Measurements from ENCODE around the gene EMD.

The EMD gene

DNA sequence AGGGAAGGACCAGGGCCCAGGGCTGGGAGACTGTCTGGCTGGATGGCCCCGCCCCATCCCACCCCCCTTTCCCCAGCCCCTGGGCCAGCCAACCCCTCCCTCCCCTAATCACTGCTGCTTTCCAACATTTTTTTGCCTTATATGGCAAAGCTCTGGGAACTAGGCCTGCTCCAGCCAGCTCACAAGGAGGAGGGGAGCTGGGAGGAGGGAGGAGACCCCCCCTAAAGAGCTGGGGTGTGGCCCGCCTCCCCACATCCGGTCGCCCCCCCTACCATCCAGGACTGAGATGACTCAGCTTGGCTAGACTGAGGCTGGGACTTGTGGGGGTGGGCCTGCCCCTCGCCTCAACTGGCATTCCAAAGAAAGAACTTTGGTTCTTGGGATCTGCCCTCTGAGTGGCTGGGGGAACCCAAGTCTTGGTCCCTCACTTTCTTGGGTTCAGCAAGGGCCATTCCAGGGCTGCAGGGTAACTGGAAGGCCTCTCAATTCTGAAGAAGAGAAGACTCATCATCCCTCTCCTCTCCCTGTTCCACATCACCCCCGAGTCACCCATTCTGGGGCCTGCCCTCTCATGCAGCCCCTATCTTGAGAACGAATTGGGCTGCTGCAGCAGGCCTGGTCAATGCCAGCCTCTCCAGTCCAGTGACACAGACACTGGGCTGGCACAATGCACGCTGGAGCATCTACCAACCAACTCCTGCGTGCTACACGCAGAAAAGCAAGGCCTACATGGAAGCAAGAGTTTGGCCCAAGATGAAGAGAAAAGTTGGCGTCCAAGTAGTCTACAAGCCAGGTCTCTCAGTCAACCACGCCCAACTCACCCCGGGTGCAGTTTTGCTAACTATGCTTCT, 9.4 kb upstream of the EMD start:
- Histone ChIP-seq H3K27me3 (ENCODE audit: insufficient read depth, low read depth, severe bottlenecking) (peaks cover 4% of the 10 kb centered on the region), H3K36me3 (peaks cover 56% of the 10 kb centered on the region), H3K4me3 (ENCODE audit: low read depth, low read length) (peak overlapping the region; percentile 54), H3K9me3 (ENCODE audit: severe bottlenecking) (no peaks in the 10 kb centered on the region), H3K27ac (peak overlapping the region; percentile 70)
- DNase-seq: peak; percentile 83
- TF ChIP-seq, protein P1, sequence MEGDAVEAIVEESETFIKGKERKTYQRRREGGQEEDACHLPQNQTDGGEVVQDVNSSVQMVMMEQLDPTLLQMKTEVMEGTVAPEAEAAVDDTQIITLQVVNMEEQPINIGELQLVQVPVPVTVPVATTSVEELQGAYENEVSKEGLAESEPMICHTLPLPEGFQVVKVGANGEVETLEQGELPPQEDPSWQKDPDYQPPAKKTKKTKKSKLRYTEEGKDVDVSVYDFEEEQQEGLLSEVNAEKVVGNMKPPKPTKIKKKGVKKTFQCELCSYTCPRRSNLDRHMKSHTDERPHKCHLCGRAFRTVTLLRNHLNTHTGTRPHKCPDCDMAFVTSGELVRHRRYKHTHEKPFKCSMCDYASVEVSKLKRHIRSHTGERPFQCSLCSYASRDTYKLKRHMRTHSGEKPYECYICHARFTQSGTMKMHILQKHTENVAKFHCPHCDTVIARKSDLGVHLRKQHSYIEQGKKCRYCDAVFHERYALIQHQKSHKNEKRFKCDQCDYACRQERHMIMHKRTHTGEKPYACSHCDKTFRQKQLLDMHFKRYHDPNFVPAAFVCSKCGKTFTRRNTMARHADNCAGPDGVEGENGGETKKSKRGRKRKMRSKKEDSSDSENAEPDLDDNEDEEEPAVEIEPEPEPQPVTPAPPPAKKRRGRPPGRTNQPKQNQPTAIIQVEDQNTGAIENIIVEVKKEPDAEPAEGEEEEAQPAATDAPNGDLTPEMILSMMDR (IDR thresholded peaks at IDR 0.05; ENCODE audit: low read depth, low read length): no peak

DNA sequence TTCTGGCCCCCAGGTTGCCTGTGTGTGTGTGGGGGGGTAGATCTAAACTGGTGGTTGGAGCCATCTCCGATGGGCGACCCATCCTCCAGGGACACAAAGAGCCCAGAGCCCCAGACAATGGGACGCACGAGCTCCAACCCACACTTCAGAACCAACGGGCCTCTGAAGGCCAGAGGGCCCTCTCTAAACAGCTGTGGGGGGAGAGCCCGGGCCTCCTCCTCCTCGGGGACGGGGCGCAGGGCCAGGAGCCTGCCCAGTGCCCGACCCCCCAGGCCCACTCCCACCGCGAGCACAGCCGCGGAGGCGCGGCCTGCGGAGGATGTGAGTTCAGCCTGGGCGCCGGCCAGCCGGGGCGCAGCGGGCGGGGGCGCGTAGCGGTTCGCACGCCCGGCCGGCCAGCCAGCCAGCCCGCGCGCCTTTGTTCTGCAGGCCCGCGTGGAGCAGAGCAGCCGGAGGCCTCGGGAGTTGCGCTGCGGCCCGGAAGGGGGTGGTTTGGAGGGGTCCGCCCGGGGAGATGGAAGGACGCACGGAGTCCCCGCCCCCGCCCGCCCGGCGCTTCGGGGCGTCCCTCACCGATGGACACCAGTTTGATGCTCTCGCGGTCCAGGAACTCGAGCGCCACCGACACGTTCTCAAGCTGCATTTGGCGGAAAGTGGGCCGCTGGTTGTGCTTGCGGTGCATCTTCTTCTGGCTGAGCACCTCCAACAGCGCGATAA, 8.6 kb upstream of the EMD start:
- no peak for DNase-seq
- Histone ChIP-seq H3K4me3 (ENCODE audit: low read depth, low read length) (peak overlapping the region; percentile 54), H3K27ac (peak overlapping the region; percentile 70), H3K27me3 (ENCODE audit: insufficient read depth, low read depth, severe bottlenecking) (peaks cover 4% of the 10 kb centered on the region), H3K9me3 (ENCODE audit: severe bottlenecking) (no peaks in the 10 kb centered on the region), H3K36me3 (peaks cover 48% of the 10 kb centered on the region)
- TF ChIP-seq, protein P1 (IDR thresholded peaks at IDR 0.05; ENCODE audit: low read depth, low read length): no peak

DNA sequence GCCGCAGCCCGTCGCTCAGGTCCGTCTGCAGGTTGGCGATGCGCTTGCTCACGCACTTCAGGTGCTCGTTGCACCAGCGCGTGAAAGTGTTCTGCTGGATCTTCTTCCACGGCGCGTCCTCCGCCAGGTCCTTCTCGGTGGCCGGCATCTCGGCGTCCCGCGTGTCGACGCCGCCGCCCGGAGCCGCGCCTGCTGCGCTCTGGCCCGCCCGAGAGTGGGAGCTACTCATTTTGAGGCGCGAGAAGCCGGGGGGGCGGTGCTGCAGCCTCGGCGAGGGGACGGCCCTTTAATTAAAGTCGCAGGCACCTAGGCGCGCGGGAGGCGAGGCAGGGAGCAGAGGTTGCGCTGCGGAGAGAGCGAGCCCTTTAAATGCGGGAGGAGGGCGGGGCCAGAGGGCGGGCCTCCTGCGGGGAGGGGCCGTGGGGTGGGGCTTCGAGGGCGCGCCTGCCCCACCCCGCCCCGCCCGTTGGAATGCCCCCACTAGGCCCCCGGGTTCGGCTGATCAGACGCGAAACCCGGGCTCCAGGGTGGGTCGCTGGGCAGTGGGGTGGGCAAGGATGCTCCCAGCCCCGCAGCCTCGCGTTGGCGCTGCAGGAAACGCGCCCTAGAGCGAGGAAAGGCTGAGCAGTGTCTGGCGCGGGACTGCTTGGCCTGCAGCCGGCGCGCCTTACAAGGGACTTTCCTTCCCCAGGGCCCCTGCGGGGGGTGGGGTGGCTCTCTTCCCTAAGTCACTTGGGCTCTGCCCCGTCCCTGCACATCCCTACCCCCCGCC, 7.9 kb upstream of the EMD start:
- H3K36me3 ChIP-seq: peaks cover 40% of the 10 kb centered on the region
- H3K4me3 ChIP-seq (ENCODE audit: low read depth, low read length): peak overlapping the region; percentile 54
- H3K9me3 ChIP-seq (ENCODE audit: severe bottlenecking): no peaks in the 10 kb centered on the region
- TF ChIP-seq, protein P1 (IDR thresholded peaks at IDR 0.05; ENCODE audit: low read depth, low read length): no peak
- DNase-seq: peak; percentile 98
- H3K27me3 ChIP-seq (ENCODE audit: insufficient read depth, low read depth, severe bottlenecking): peaks cover 4% of the 10 kb centered on the region
- H3K27ac ChIP-seq: peak overlapping the region; percentile 70

DNA sequence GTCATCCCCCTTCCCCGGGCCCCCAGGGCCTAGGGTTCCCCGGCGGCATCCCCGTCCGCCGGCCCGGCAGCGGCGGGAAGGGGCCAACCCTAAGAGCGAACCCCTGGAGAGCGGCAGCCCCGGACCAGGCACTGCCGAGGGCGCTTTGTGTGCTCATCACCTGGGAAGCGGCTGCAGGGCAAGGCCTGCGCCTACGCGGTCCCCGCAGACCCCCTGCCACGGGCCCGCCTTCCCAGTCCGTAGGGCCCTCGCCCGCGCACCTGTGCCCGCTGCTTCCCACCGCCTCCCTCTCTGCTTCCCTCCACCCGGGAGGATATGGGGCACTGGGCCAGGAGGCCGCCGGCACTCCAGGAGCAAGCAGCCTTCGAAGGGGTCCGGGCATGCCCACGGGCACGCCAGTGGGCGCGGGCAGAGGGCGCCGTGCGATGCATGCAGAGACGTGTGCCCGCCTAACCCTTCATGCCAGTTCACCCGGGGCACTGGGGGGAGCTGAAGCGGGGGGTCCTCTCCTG, 7.2 kb upstream of the EMD start:
- H3K36me3 ChIP-seq: peaks cover 34% of the 10 kb centered on the region
- TF ChIP-seq, protein P1 (IDR thresholded peaks at IDR 0.05; ENCODE audit: low read depth, low read length): no peak
- H3K27ac ChIP-seq: no peak overlapping the region
- peaks cover 4% of the 10 kb centered on the region for H3K27me3 ChIP-seq (ENCODE audit: insufficient read depth, low read depth, severe bottlenecking)
- no peaks in the 10 kb centered on the region for H3K9me3 ChIP-seq (ENCODE audit: severe bottlenecking)
- H3K4me3 ChIP-seq (ENCODE audit: low read depth, low read length): no peak overlapping the region
- DNase-seq: no peak

DNA sequence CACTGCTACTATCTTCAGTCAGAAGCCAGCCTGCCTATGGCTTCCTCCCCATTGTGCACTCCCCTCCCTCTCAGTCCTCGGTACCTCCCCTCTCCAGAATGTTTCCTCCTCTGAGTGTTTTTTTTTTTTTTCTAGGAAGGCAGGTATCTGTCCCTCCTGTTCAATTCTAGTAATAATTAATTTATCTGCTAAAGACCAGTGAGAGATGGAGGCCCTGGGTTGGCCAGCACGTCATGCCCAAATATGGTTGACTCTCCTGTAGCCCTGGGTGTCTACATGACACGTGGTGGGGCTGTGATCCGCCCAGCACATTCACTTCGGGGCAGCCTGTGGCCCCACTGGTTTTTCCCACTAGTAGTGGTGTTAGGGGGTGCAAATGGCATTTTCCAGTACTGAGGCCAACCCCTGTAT, 6.5 kb upstream of the EMD start:
- no peak for DNase-seq

More for the DNA sequence above, 6.5 kb upstream of the EMD start:
- Histone ChIP-seq H3K27me3 (ENCODE audit: insufficient read depth, low read depth, severe bottlenecking) (peaks cover 4% of the 10 kb centered on the region), H3K4me3 (ENCODE audit: low read depth, low read length) (no peak overlapping the region), H3K27ac (no peak overlapping the region), H3K36me3 (peaks cover 26% of the 10 kb centered on the region), H3K9me3 (ENCODE audit: severe bottlenecking) (no peaks in the 10 kb centered on the region)
- TF ChIP-seq, protein P1 (IDR thresholded peaks at IDR 0.05; ENCODE audit: low read depth, low read length): no peak
